ENCODE results near the gene MAN1C1. TPM values are rescaled to one million over a fixed set of nuclear protein-coding genes. Genes with fewer than 3 reads are reported as not detected.

MAN1C1 gene
- total RNA-seq, 1 experiment from 2014 or later = 1.2 TPM

- H4K20me1 ChIP-seq (ENCODE audit: insufficient read depth) = no peaks in the 10 kb centered on the region
- no peak overlapping the region for H3K9ac ChIP-seq (ENCODE audit: low read length)
- no peak overlapping the region for H3K4me3 ChIP-seq (replicated peaks in 1 of 2; ENCODE audit: low read depth in 1 of 2, low read length in 2 of 2)
- DNase-seq (ENCODE audit: low read depth, low spot score) (no peak), ATAC-seq (no peak)
- H3K9me3 ChIP-seq (ENCODE audit: control insufficient read depth in 1 of 2, insufficient read depth in 1 of 2, low read depth in 1 of 2, low read length in 2 of 2) = no peaks in the 10 kb centered on the region
- intact Hi-C loops (cut with micrococcal nuclease) = no loop called here
- no peak overlapping the region for H3K27ac ChIP-seq (ENCODE audit: low read depth, low read length)
- no peak overlapping the region for H2AFZ ChIP-seq (ENCODE audit: low read depth, low read length, poor library complexity, severe bottlenecking)
- H3K9me2 ChIP-seq (ENCODE audit: insufficient read depth) = no peaks in the 10 kb centered on the region
- ChIA-PET CTCF (interaction anchor here (1.3 kb wide), 1 partner anchor 10 kb away, joined by 5 read pairs; no protein-coding TSS in a partner anchor), POLR2A (interaction anchor here (0.6 kb wide), 1 partner anchor 266 kb away, joined by 4 read pairs; no protein-coding TSS in a partner anchor), RAD21 (ENCODE audit: low non-redundant PET in 1 of 2, low total read pairs in 2 of 2, uncharacterized antibody in 2 of 2, unreplicated experiment in 2 of 2) (no interaction called here)
- BruUV-seq (replicated peaks) = no TSS peak
- TF ChIP-seq MAX (IDR thresholded peaks at IDR 0.05) = no peak
- no peak for TF ChIP-seq EGR1 (IDR thresholded peaks at IDR 0.05; ENCODE audit: low read depth)
- no peak for TF ChIP-seq CEBPB (IDR thresholded peaks at IDR 0.05; ENCODE audit: low read depth)
- no peak for TF ChIP-seq ELF1 (IDR thresholded peaks at IDR 0.05; ENCODE audit: borderline replicate concordance, low read depth)
- no peak for TF ChIP-seq SRF (IDR thresholded peaks at IDR 0.05; ENCODE audit: low read depth)
- no peak for TF ChIP-seq EZH2phosphoT487 (IDR thresholded peaks at IDR 0.05; ENCODE audit: borderline replicate concordance)
- TF ChIP-seq CTCF (IDR thresholded peaks at IDR 0.05 in 2 of 3, conservative IDR thresholded peaks at IDR 0.05 in 1 of 3; ENCODE audit: borderline replicate concordance in 1 of 3, insufficient read depth in 1 of 3, low read depth in 2 of 3, low read length in 2 of 3) = no peak
- no peak for TF ChIP-seq RAD21 (IDR thresholded peaks at IDR 0.05; ENCODE audit: low read depth)
- no peak for TF ChIP-seq ZNF274 (IDR thresholded peaks at IDR 0.05; ENCODE audit: low read depth, low read length)
- no peak for TF ChIP-seq POLR2A (IDR thresholded peaks at IDR 0.05; ENCODE audit: borderline replicate concordance, extremely low read depth, insufficient read depth, insufficient read length)
- TF ChIP-seq TCF7L2 (IDR thresholded peaks at IDR 0.05; ENCODE audit: borderline replicate concordance, extremely low read depth, insufficient read depth, insufficient read length) = no peak
- TF ChIP-seq POLR2AphosphoS5 (IDR thresholded peaks at IDR 0.05; ENCODE audit: low read depth, low read length) = no peak
- H3K79me2 ChIP-seq (ENCODE audit: insufficient read depth, low read length) = no peaks in the 10 kb centered on the region
- no peaks in the 10 kb centered on the region for H3K27me3 ChIP-seq (ENCODE audit: insufficient read depth, low read length)
- peaks cover 13 to 14% of the 10 kb centered on the region in 2 experiments for H3K4me1 ChIP-seq (ENCODE audit: control insufficient read depth in 1 of 2, insufficient read depth in 2 of 2, low read length in 2 of 2)
- no peak overlapping the region; the same call in 1 of the 2 replicates for H3K4me2 ChIP-seq (ENCODE audit: low read length)
- H3K36me3 ChIP-seq (ENCODE audit: control insufficient read depth in 1 of 2, insufficient read depth in 2 of 2, low read length in 2 of 2) = no peaks in the 10 kb centered on the region
Observed at GRCh38 chr1:25787760-25788166, 171.2 kb downstream of the MAN1C1 start.

All from HCT116 (cell line).